Inferior parietal cortex (tissue), 1 donor: ENCODE results near the gene LOX.
"Not testable (repeated sequence)": the region's sequence is repeated elsewhere in the genome, so short reads cannot be mapped to it uniquely, and the experiment has no call there.

ENCODE experiments used
- DNase-seq: peaks from one replicate; pipeline ENCODE4 v3.0.0-alpha.2; 2016; ENCODE audit errors: extremely low spot score

The LOX gene

GRCh38 chr5:122099060-122099790 lies 21.2 kb upstream of the LOX start:
- DNase-seq = no peak

- DNase-seq = no peak
Observed at GRCh38 chr5:122097391-122097790, 19.3 kb upstream of the LOX start.

- DNase-seq = no peak
Observed at GRCh38 chr5:122095158-122095557, 17.1 kb upstream of the LOX start.

GRCh38 chr5:122094251-122094650 lies 16.2 kb upstream of the LOX start:
- not testable (repeated sequence) for DNase-seq

GRCh38 chr5:122093415-122094180 lies 15.5 kb upstream of the LOX start:
- no peak for DNase-seq

- DNase-seq = peak; percentile 53
Observed at GRCh38 chr5:122091936-122092600, 14.0 kb upstream of the LOX start.

- no peak for DNase-seq
Observed at GRCh38 chr5:122089096-122090013, 11.3 kb upstream of the LOX start.

- no peak for DNase-seq
Observed at GRCh38 chr5:122085041-122085440, 7.0 kb upstream of the LOX start.

- no peak for DNase-seq
Observed at GRCh38 chr5:122083535-122083934, 5.5 kb upstream of the LOX start.

GRCh38 chr5:122081541-122081940 lies 3.5 kb upstream of the LOX start:
- DNase-seq = no peak

GRCh38 chr5:122077366-122078115 lies 518 bp downstream of the LOX start:
- no peak for DNase-seq

- peak; percentile 63 for DNase-seq
Observed at GRCh38 chr5:122076669-122077365, 1.2 kb downstream of the LOX start.

GRCh38 chr5:122076050-122076461 lies 2.0 kb downstream of the LOX start:
- DNase-seq = no peak

GRCh38 chr5:122073864-122074263 lies 4.2 kb downstream of the LOX start:
- DNase-seq = no peak

- DNase-seq = no peak
Observed at GRCh38 chr5:122073018-122073417, 5.0 kb downstream of the LOX start.

- DNase-seq = no peak
Observed at GRCh38 chr5:122067390-122067789, 10.7 kb downstream of the LOX start.

GRCh38 chr5:122064992-122065391 lies 13.1 kb downstream of the LOX start:
- DNase-seq = no peak

- no peak for DNase-seq
Observed at GRCh38 chr5:122063836-122064235, 14.2 kb downstream of the LOX start.

GRCh38 chr5:122062205-122062604 lies 15.9 kb downstream of the LOX start:
- no peak for DNase-seq

GRCh38 chr5:122056913-122057312 lies 21.1 kb downstream of the LOX start:
- DNase-seq = no peak
